Measurements from ENCODE around the gene CR1.
"Not testable (repeated sequence)": the region's sequence is repeated elsewhere in the genome, so short reads cannot be mapped to it uniquely, and the experiment has no call there.

The CR1 gene

GRCh38 chr1:207638487-207639145 lies 142.7 kb downstream of the CR1 start:
- not testable (repeated sequence) for DNase-seq (ENCODE audit: extremely low read depth in 1 of 2, low read depth in 1 of 2)

GRCh38 chr1:207639362-207639761 lies 143.4 kb downstream of the CR1 start:
- not testable (repeated sequence) for DNase-seq (ENCODE audit: extremely low read depth in 1 of 2, low read depth in 1 of 2)

GRCh38 chr1:207644166-207644851 lies 148.4 kb downstream of the CR1 start:
- DNase-seq (ENCODE audit: extremely low read depth in 1 of 2, low read depth in 1 of 2), result no peak

- DNase-seq (ENCODE audit: extremely low read depth in 1 of 2, low read depth in 1 of 2), result peak; percentile 60 to 62
These were observed 149.1 kb downstream of the CR1 start, which contains the start of gene CR1L for GRCh38 chr1:207644852-207645634. Gene CR1L (plus strand): TSS chr1:207645133. CDS start chr1:207645234, 101 bp downstream.

GRCh38 chr1:207645635-207646081 lies 149.7 kb downstream of the CR1 start:
- DNase-seq (ENCODE audit: extremely low read depth in 1 of 2, low read depth in 1 of 2), result no peak

GRCh38 chr1:207646171-207646570 lies 150.2 kb downstream of the CR1 start:
- no peak for DNase-seq (ENCODE audit: extremely low read depth in 1 of 2, low read depth in 1 of 2)

GRCh38 chr1:207646944-207647579 lies 151.1 kb downstream of the CR1 start:
- no peak for DNase-seq (ENCODE audit: extremely low read depth in 1 of 2, low read depth in 1 of 2)

- DNase-seq (ENCODE audit: extremely low read depth in 1 of 2, low read depth in 1 of 2), result no peak
These were observed 151.8 kb downstream of the CR1 start for GRCh38 chr1:207647671-207648333.

- no peak for DNase-seq (ENCODE audit: extremely low read depth in 1 of 2, low read depth in 1 of 2)
These were observed 152.6 kb downstream of the CR1 start for GRCh38 chr1:207648334-207649209.

- no peak for DNase-seq (ENCODE audit: extremely low read depth in 1 of 2, low read depth in 1 of 2)
These were observed 153.3 kb downstream of the CR1 start for GRCh38 chr1:207649210-207649753.

- DNase-seq (ENCODE audit: extremely low read depth in 1 of 2, low read depth in 1 of 2), result no peak
These were observed 154.1 kb downstream of the CR1 start for GRCh38 chr1:207649865-207650580.

GRCh38 chr1:207651583-207651982 lies 155.6 kb downstream of the CR1 start:
- DNase-seq (ENCODE audit: extremely low read depth in 1 of 2, low read depth in 1 of 2), result no peak

- no peak for DNase-seq (ENCODE audit: extremely low read depth in 1 of 2, low read depth in 1 of 2)
These were observed 158.4 kb downstream of the CR1 start for GRCh38 chr1:207654320-207654719.

- no peak for DNase-seq (ENCODE audit: extremely low read depth in 1 of 2, low read depth in 1 of 2)
These were observed 162.5 kb downstream of the CR1 start for GRCh38 chr1:207658408-207658807.

- DNase-seq (ENCODE audit: extremely low read depth in 1 of 2, low read depth in 1 of 2), result no peak
These were observed 163.0 kb downstream of the CR1 start for GRCh38 chr1:207658904-207659485.

- no peak for DNase-seq (ENCODE audit: extremely low read depth in 1 of 2, low read depth in 1 of 2)
These were observed 163.7 kb downstream of the CR1 start for GRCh38 chr1:207659545-207660153.

- not testable (repeated sequence) for DNase-seq (ENCODE audit: extremely low read depth in 1 of 2, low read depth in 1 of 2)
These were observed 165.5 kb downstream of the CR1 start for GRCh38 chr1:207661420-207661819.

GRCh38 chr1:207666342-207666741 lies 170.4 kb downstream of the CR1 start:
- no peak for DNase-seq (ENCODE audit: extremely low read depth in 1 of 2, low read depth in 1 of 2)
